HG02759 (cell line): ENCODE measurements around the gene RPS28.
"Not testable (repeated sequence)": the region's sequence is repeated elsewhere in the genome, so short reads cannot be mapped to it uniquely, and the experiment has no call there.

Experiments used
- ATAC-seq: cut with Tn5 transposase; IDR thresholded peaks from one replicate; pipeline ENCODE4 v1.9.1; 2021; ENCODE audit warnings: mild to moderate bottlenecking, moderate library complexity; ENCODE audit not compliant: unreplicated experiment

The RPS28 gene

DNA sequence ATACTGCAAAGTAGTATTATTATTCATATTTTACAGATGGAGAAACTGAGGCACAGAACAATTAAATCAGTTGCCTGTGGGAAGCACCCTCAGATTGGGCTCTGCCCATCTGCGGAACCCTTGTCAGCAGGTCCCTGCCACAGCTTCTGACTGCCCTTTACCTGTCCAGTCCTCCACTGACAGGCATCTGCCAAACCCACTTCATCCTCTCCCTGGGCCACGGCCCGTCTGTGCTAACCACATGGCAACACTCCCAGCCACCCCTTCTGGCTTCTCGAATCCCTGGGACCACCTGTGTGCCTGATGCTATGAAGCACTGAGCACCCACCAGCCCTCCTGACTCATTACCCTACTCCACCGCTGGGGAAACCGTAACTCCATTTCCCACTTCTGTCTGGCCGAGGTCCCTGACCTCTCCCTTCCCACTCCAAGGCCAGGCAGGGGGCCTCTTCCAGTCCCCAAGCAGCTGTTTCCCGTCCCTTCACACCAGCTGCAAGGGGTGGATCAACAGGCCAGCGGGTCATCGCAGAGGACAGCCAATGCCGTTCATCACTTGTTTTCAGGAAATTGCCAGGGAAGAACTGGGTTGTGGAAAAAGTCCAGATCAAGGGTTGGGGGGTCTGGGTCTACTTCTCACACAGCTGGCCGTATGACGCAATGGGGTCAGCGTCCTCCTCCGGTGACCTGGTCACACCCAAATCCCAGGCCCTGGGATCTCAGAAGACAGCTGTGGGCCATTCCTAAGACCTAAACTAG, 19.2 kb downstream of the RPS28 start:
- ATAC-seq = no peak

DNA sequence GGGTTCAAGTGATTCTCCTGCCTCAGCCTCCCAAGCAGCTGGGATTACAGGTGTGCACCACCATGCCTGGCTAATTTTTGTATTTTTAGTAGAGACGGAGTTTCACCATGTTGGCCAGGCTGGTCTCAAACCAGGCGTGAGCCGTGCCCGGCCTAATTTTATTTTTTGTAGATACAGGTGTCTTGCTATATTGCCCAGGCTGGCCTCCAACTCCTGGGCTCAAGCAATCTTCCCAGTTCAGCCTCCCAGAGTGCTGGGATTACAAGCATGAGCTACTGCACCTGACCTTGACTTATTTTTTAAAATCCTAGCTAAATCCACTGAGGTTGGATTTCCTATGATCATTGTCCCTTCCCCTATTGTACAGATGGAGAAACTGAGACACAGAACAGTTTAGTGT, 20.2 kb downstream of the RPS28 start:
- not testable (repeated sequence) for ATAC-seq

DNA sequence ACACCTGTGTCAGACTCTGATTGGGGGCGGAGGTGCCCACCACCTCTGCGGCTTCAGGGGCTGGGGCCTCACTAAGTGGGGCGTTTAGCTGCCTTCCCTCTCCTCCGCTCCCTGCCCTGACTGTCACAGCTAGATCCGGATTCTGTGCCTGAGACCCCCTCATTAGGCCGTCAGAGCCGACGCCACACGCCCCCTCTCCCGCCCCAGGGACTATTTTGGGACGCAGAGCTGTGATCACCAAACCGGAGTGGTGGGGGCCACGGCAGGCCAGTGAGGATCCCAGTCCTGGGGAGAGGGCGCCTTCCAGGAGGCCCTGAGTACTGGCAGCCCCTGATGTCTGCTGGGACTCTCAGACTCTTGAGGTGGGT, 21.0 kb downstream of the RPS28 start:
- no peak for ATAC-seq

DNA sequence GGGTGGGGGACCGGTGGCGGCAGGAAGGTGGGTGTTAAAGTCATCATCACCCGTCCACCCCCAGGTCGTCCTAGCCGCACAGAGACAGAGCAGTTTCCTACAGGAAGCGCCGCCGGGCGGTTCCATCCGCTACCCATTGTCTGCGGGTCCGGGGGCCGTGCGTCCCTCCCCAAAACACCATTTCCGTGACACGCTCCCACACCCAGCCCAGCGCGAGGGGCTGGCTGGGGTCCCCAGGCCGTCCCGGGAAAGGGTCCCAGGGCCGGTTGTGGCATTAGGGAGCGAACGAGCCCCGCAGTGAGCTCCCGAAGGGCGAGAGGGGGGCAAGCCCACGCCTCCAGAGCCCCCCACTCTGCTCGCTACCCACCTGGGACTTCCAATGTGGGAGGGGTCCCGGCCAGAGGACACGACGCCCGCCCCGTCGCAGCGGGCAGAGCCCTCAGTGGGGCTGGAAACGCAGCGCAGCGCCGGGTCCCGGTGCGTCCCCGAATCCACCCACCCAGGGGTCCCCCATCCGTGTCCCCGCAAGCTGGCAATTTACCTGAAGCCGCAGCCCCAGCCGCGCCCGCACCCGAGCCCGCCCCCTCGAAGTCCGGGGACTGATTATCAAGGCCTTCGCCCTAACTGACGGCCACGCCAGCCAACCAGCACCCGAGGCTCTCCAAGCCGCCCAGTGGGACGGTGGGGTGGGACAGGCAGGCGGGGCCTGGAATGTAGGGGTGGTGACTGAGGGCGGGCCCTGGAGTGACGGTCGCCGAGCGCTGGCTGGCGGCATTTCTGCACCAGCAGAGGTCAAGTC, 21.6 kb downstream of the RPS28 start, which contains the start of gene KANK3:
Gene KANK3 (minus strand): TSS at position 579 of the 799 bp plus-strand sequence. CDS start 5,434 bp downstream, outside the sequence.
- ATAC-seq = no peak

DNA sequence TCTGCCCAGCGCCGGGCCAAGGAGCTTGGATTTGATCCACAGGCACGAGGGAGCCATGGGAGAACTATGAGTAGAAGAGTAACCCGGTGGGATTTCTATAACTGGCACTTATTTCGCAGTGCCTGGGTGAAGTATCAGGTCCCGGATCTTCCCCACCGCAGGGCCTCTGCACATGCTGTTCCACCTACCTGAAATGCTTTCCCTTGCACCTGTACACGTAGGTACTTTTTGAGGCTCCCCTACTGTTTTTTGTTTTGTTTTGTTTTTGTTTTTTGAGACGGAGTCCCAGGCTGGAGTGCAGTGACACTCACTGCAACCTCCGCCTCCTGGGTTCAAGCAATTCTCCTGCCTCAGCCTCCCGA, 22.2 kb downstream of the RPS28 start:
- ATAC-seq = no peak

DNA sequence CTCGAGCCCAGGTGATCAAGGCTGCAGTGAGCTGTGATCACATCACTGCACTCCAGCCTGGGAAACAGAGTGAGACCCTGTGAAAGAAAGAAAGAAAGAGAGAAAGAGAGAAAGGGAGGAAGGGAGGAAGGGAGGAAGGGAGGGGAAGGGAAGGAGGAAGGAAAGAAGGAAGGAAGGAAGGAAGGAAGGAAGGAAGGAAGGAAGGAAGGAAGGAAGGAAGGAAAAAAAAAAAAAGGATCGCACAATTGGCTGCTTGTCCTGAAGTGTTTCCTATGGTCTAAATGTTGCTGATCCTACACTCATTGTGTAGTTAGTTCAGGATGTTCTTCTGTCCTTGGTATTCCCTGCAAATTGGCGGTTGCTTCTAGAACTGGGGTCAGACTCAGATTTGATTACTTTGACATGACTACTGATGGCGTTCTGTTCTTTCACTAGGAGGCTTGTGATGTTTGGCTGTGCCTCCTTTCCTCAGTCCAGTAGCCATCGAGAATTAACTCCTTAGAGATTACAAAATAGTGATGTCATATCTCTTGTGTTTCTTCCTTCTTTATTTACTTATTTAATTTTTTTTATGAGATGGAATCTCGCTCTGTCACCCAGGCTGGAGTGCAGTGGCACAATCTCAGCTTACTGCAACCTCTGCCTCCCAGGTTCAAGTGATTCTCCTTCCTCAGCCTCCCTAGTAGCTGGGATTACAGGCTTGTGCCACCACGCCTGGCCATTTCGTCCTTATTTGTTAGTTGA, 28.5 kb downstream of the RPS28 start:
- ATAC-seq = not testable (repeated sequence)

DNA sequence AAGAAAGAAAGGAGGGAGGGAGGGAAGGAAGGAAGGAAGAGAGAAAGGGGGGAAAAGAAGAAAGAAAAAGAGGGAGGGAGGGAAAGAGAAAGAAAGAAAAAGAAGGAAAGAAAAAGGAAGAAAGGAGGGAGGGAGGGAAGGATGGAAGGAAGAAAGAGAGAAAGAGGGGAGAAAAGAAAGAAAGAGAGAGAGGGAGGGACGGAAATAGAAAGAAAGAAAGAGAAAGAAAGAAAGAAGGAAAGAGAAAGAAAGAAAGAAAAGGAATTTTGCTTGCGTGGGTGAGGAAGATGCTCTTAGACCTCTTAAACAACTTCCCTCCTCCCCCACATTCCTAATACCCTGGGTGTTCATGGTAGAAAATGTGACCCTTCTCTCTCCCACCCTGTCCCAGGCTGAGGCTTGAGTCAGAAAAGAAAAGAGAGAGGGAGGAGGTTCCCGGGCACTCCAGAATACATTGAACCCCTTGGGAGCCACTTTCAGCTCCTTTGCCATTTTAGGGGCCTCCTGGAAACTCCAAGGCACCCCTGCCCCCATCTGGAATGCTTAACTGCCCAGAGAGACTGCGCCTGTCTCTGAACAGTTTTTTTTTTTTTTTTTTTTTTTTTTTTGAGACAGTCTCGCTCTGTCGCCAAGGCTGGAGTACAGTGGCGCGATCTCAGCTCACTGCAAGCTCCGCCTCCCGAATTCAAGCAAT, 31.0 kb downstream of the RPS28 start:
- ATAC-seq = no peak

DNA sequence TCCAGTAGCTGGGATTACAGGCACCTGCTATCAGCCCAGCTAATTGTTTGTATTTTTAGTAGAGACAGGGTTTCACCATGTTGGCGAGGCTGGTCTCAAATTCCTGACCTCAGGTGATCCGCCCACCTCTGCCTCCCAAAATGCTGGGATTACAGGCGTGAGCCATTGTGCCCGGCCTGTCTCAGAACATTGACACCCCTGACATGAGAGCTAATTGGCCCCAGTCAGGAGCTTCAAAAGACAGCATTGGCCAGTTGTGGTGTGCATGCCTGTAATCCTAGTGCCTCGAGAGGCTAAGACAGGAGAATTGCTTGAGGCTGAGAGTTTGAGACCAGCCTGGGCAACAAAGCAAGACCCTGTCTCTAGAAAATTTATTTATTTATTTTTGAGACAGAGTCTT, 31.5 kb downstream of the RPS28 start:
- not testable (repeated sequence) for ATAC-seq

DNA sequence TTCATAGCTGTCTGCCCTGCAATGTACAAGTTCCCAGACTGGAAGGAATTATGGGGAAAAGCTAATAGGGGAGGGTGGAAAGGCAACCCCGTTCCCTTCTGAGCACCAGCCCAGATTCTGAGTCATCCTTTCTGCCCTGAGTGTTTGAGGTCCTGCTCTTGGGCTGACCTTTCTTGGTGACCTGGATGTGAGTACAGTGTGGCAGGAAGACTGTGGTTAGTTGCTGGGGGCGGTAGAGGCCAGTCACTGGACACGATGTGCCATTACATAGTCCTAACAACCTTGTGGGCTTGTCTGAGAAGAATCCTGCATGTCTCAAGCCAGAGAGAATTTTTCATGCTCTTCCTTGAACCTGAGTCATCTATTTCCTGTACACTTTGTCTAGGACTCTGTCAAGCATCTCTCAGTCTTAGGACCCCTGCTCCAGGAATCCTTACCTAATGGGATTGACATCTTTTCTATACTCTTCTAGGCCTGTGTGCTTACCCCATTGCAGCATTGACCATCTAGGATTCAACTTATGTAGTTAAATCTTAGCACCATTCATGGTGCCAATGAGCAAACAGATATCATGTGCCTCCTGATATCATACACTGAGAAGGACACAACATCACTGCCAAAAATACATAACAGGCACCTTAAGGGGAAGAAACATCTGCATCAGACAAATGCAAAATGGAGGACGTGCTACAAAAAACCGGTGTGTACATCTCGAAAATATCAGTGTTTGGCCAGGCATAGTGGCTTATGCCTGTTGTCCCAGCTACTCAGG, 34.5 kb downstream of the RPS28 start:
- no peak for ATAC-seq

DNA sequence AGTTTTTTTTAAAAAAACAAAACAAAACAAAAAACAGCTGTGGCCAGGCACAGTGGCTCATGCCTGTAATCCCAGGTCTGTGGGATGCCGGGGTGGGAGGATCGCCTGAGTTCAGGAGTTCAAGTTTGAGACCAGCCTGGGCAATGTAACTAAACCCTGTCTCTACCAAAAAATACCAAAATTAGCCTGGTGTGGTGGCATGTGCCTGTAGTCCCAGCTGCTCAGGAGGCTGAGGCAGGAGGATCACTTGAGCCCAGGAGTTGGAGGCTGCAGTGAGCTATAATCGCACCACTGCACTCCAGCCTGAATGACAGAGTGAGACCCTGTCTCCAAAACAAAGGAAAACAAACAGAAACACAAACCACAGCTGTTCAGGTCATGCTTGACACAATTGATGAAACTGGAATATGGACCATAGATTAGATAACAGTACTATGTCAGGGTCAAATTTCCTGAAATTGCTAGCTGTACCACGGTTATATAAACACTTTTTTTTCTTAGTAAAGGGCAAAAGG, 35.8 kb downstream of the RPS28 start:
- ATAC-seq = no peak

DNA sequence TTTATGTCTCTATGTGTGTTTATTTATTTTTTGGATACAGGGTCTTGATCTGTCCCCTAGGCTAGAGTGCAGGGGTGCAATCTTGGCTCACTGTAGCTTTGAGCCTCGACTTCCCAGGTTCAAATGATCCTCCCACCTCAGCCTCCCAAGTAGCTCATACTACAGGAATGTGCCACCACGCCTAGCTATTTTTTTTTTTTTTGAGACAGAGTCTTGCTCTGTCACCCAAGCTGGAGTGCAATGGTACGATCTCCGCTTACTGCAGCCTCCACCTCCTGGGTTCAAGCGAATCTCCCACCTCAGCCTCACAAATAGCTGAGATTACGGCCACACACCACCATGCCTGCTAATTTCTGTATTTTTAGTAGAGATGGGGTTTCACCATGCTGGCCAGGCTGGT, 37.7 kb downstream of the RPS28 start:
- no peak for ATAC-seq

DNA sequence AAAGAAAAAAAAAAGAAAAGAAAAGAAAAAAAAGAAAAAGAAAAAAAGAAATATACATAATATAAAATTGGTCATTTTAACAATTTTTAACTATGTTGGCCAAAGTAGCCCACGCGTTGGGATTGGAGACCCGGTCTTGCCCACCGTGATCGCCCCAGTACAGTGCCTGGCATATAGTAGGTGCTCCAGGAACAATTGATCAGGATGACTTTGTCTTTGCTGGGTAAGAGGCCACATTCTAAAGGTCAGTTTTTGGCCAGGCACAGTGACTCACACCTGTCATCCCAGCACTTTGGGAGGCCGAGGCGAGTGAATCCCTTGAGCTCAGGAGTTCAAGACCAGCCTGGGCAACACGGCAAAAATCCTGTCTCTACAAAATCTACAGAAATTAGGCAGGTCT, 38.9 kb downstream of the RPS28 start:
- ATAC-seq = no peak

DNA sequence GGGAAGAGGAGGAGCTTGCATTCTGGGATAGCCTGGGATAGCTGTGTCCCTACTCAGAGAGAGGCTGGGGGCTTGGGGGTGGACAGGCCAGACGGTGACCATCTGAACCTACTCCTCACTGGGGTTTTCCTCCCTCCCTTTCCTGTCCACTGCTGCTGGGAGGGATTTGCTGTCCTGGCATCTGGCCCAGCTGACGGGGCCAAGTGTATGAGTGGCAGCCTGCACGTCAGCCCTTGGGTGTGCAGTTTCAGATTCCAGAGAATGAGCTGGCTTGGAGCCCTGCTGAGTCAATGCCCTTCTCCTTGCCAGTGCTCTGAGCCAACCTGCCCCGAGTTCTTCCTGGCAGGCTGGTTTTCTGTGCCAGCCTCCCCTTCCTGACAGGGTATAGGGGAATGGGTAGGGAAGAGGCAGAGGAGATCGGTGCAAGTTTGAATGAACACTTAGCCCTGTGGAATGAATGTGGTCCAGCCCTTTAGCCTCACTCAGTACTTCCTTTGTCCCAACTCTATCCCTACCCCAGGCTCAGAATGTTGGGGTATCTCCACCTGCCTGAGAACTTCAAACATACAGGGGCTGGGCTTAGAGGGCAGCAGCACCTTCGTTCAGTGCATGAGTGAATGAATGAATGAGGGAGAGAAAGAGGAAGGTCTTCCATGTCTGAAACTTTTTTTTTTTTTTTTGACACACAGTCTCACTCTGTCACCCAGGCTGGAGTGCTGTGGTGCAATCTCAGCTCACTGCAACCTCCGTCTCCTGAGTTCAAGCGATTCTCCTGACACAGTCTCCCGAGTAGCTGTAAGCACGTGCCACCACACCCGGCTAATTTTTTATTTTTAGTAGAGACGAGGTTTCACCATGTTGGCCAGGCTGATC, 40.9 kb downstream of the RPS28 start:
- no peak for ATAC-seq

DNA sequence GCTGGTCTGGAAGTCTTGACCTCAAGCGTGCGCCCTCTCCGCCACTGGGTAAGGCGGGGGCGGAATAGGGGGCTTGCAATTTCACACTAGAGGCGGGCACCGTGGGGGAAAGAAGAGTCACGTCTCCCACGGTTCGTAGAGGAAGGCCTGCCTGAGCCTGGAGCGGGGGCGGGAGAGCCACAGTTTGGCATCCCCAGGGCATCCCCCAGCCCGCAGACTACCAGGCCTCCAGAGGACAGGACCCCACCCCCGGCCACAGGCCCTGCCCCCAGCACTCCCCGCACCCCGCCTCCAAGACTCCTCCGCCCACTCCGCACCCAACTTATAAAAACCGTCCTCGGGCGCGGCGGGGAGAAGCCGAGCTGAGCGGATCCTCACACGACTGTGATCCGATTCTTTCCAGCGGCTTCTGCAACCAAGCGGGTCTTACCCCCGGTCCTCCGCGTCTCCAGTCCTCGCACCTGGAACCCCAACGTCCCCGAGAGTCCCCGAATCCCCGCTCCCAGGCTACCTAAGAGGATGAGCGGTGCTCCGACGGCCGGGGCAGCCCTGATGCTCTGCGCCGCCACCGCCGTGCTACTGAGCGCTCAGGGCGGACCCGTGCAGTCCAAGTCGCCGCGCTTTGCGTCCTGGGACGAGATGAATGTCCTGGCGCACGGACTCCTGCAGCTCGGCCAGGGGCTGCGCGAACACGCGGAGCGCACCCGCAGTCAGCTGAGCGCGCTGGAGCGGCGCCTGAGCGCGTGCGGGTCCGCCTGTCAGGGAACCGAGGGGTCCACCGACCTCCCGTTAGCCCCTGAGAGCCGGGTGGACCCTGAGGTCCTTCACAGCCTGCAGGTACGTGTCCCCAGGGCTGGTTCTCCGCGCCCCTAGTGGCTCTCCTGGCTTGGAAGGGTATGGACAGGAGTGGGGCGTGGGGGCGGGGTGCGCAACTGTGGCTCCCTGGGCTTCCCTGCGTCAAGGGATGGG, 42.8 kb downstream of the RPS28 start, which contains the start of gene ANGPTL4:
Gene ANGPTL4 (plus strand): TSS at position 353 of the 969 bp plus-strand sequence. CDS start 167 bp downstream, at position 520.
- ATAC-seq = no peak

DNA sequence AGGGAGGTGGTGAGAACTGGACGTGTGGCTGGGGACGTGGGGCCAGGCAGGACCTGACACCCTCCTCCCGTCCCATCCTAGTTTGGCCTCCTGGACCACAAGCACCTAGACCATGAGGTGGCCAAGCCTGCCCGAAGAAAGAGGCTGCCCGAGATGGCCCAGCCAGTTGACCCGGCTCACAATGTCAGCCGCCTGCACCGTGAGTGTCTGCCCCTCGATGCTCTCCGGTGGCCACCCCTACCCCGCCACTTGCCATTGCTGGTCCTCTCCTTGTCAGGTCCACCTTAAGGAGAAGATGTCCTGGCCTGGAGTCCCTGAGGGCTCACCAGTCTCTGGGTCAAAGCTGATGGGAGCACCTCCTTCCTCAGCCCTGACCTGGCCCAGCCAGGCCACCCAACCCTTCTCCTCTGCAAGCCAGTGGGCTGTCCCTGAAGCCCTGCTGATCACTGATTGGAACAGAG, 44.9 kb downstream of the RPS28 start:
- no peak for ATAC-seq

DNA sequence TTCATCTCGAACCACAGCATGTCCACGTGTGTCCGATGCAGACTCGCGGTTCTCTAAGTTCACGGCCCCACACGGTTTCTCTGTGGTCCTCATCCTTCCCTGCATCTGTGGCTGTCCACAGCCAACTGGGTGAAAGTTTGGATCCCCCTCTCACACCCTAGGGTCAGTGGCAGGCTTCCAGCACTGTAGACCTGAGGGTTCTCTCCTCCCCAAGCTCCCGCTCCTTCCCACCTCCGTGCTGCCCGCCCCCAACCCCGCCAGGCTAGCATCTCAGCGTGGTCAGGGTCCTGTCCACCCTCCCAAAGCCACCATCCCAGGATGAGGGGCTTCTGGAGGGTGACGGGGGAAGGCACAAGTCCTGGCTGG, 45.6 kb downstream of the RPS28 start:
- ATAC-seq = no peak

DNA sequence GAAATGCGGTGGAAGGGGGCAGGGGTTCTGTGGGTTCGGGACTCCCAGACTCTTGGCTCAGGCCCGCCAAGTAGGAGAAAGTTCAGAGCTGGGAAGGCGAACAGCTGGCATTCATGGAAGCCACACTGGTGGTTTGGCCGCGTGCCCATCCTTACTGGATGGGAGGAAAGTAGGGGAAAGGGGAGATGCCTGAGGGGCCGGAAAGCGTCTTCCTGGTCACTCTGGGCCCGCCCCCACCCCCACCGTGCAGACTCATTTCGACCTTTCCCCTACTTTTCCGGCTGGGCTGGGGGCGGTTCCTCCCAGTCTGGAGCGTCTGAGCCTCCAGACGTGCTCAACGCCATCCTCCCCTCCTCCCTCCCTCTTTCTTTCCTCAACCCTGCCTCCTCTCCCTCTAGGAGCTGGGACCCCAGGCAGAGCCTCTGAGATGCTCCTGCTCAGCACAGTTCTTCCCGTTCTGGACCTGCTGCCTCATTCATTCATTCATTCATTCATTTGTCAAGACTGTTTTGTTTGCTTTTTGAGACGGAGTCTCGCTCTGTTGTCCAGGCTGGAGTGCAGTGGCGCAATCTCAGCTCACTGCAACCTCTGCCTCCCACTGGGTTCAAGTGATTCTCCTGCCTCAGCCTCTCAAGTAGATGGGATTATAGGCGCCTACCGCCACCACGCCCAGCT, 46.2 kb downstream of the RPS28 start:
- ATAC-seq = no peak
